Pancreas (tissue), 10 donors: ENCODE data around the gene FSTL4. TPM values are rescaled to one million over a fixed set of nuclear protein-coding genes. Genes with fewer than 3 reads are reported as not detected.

ENCODE experiments used
- ATAC-seq, 4 donors: fragments of 200-7000 bp; cut with Tn5 transposase; one replicate each; pipeline versions ENCODE4 v1.8.0 to v1.9.1; 2020; ENCODE audit warnings: mild to moderate bottlenecking in 4 of 4, moderate library complexity in 4 of 4
- DNase-seq, 6 donors: peaks; one replicate each; pipeline ENCODE4 v3.0.0-alpha.2; 2020
- FAIRE-seq: peaks from 2 replicates; lab custom pipeline; 2012; peaks lifted over from hg19 to GRCh38; lab: Jason Lieb, UNC
- H3K27ac ChIP-seq, 4 donors: fragments of 200-600 bp; sonication (generic); 1 replicate in 3 of 4; 2 replicates in 1 of 4; pipeline versions ENCODE4 v1.5.0 to v1.8.0; 2020
- H3K27me3 ChIP-seq, 4 donors: fragments of 200-600 bp; one replicate each; pipeline ENCODE4 v1.8.0; 2021
- H3K36me3 ChIP-seq, 3 donors: fragments of 200-600 bp; sonication (generic) in 1 of 3; one replicate each; pipeline versions ENCODE4 v1.5.0 to v1.8.0; 2020 to 2021
- H3K4me1 ChIP-seq, 3 donors: fragments of 200-600 bp; one replicate each; pipeline ENCODE4 v1.8.0; 2021
- H3K4me3 ChIP-seq, 4 donors: fragments of 200-600 bp; sonication (generic) in 2 of 4; one replicate each; pipeline versions ENCODE4 v1.5.0 to v1.8.0; 2020 to 2021
- H3K9me3 ChIP-seq, 4 donors: fragments of 200-600 bp; one replicate each; pipeline ENCODE4 v1.8.0; 2021
- WGBS, 2 donors: extraction: QIAGEN DNeasy Blood & Tissue Kit; methylation state at CpG; one replicate each; pipeline ENCODE4 v1.1.7; 2013; 5-methylcytosine and 5-hydroxymethylcytosine counted together
- intact Hi-C, 3 donors: fragments of 100-400 bp; cut with DNase I; formaldehyde crosslinking; loops; one replicate each; pipeline versions ENCODE4 v1.11.1 to v1.14.2; 2022
- polyA plus RNA-seq, 2 donors: library from polyadenylated mRNA; stranded (reverse); fragments of 200-250 nt; gene quantifications; one replicate each; pipeline ENCODE4 v1.2.3, GENCODE V29; 2013
- total RNA-seq, 6 donors: library from RNA; stranded (reverse); fragmentation: NEBNext Ultra II Directional in 4 of 6; extraction: Animal tissue kit (Norgen Biotek cat#: 25700) in 4 of 6; gene quantifications; one replicate each; pipeline versions ENCODE4 v1.2.1 to v1.2.4, GENCODE V29; 2021 to 2023
- TF ChIP-seq, protein P1 (sequence below), 4 donors: fragments of 200-600 bp; sonication (generic) in 3 of 4; IDR thresholded peaks; one replicate each; pipeline versions ENCODE4 v1.5.0 to v1.8.0; 2021; ENCODE audit warnings: antibody characterized with exemption in 4 of 4
- donor health status: healthy with polysubstance abuse.
- donor health status: DM: no; HTN: no; CAD: no; lungs with moderate emphysema.
- donor health status: DM: no; HTN: no; CAD: no.
- donor health status: control.
- donor health status: control.
- donor health status: Bipolar disorder and iron deficiency.
- donor health status: DM: yes; HTN: yes; CAD: no.
- donor health status: DM: no; HTN: no; CAD: no.
- donor health status: DM: no; HTN: no; CAD: no.
- donor health status: DM: yes; HTN: yes; CAD: no.

Gene FSTL4
- total and polyA plus RNA-seq, 8 donors, result 0.68 to 2.4 (median 1.4) TPM

DNA sequence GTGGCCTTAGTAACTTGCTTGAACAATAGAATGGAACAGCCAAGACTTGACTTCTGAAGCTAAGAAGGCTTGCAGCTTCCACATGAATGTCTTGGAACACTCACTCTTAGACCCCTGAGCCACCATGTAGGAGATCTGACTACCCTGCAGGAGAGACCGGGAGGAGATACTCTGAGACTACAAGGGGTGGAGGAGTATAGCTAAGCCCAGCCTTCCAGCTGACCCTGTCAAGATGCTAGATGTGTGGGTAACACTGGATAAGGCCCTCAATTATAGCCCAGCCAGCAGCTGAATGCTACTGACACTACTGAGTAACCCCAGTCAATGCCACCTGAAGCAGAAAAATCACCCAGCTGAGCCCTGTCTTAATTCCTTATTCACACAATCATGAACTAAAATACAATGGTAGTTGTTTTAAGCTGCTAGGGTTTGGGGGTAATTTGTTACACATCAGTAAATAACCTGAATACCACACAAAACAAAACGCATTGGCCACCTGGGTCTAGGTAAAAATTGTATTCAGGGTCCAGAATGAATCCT, 180.9 kb downstream of the FSTL4 start:
- H3K36me3 ChIP-seq, result no peaks in the 10 kb centered on the region
- no peak overlapping the region for H3K4me3 ChIP-seq
- no peaks in the 10 kb centered on the region for H3K4me1 ChIP-seq
- intact Hi-C loops, result no loop called here
- TF ChIP-seq, protein P1, sequence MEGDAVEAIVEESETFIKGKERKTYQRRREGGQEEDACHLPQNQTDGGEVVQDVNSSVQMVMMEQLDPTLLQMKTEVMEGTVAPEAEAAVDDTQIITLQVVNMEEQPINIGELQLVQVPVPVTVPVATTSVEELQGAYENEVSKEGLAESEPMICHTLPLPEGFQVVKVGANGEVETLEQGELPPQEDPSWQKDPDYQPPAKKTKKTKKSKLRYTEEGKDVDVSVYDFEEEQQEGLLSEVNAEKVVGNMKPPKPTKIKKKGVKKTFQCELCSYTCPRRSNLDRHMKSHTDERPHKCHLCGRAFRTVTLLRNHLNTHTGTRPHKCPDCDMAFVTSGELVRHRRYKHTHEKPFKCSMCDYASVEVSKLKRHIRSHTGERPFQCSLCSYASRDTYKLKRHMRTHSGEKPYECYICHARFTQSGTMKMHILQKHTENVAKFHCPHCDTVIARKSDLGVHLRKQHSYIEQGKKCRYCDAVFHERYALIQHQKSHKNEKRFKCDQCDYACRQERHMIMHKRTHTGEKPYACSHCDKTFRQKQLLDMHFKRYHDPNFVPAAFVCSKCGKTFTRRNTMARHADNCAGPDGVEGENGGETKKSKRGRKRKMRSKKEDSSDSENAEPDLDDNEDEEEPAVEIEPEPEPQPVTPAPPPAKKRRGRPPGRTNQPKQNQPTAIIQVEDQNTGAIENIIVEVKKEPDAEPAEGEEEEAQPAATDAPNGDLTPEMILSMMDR (IDR thresholded peaks at IDR 0.05), result no peak
- FAIRE-seq (no peak), ATAC-seq (no peak), DNase-seq (no peak)
- H3K27ac ChIP-seq, result no peak overlapping the region
- no peaks in the 10 kb centered on the region for H3K27me3 ChIP-seq
- 88 to 89% methylated on average over 2 of the region's 2 CpGs for WGBS, 2 donors
- no peaks in the 10 kb centered on the region for H3K9me3 ChIP-seq

DNA sequence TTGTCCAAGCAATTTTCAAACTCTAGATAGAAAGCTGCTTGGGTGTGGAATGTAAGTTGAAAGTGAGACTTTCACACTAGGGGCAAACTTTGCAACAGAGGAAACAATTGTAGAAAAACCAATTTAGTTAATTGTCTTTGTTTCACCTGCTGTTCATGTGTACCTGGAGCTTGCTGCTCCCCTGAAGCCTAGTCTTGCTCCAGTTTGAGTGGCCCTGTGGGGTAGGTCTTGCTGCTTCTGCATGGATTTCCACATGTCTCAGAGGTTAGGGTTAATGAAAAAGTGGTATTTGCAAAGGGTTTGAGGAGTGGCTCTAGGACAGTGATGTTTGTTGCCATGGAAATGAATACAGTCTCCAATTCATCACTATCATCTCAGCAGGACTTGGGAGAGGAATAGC, 182.2 kb downstream of the FSTL4 start:
- FAIRE-seq, result no peak
- no peak for ATAC-seq
- H3K27ac ChIP-seq, result no peak overlapping the region
- TF ChIP-seq, protein P1 (IDR thresholded peaks at IDR 0.05), result no peak
- H3K9me3 ChIP-seq, result no peaks in the 10 kb centered on the region
- H3K4me1 ChIP-seq, result no peaks in the 10 kb centered on the region
- no peaks in the 10 kb centered on the region for H3K36me3 ChIP-seq
- no peak overlapping the region for H3K4me3 ChIP-seq
- no peaks in the 10 kb centered on the region for H3K27me3 ChIP-seq
- intact Hi-C loops, result no loop called here
- DNase-seq, result no peak

DNA sequence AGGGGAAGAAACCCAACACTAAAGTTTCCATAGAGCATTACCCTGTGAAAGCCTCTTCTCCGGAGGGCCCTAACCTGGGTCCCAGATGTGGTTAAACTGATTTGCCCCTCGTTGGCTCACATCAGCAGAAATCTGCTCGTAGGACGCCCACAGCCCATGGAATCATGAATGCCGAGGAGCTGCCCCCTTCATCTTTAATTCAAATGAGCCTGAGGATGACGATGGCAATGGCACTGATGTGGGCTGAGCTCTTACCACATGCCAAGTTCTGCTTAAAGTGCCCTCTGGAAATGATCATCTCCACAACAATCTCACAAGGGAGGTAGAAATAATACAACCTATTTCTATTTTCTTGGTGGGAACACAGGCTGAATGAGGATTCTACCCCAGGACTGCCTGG, 183.3 kb downstream of the FSTL4 start:
- H3K36me3 ChIP-seq, result no peaks in the 10 kb centered on the region
- intact Hi-C loops, result loop anchor here in 2 of 3 donors (10.0 kb wide), 4 partner anchors 176 to 516 kb away; partner anchors contain the start of gene FSTL4 (in 1 of the 2)

DNA sequence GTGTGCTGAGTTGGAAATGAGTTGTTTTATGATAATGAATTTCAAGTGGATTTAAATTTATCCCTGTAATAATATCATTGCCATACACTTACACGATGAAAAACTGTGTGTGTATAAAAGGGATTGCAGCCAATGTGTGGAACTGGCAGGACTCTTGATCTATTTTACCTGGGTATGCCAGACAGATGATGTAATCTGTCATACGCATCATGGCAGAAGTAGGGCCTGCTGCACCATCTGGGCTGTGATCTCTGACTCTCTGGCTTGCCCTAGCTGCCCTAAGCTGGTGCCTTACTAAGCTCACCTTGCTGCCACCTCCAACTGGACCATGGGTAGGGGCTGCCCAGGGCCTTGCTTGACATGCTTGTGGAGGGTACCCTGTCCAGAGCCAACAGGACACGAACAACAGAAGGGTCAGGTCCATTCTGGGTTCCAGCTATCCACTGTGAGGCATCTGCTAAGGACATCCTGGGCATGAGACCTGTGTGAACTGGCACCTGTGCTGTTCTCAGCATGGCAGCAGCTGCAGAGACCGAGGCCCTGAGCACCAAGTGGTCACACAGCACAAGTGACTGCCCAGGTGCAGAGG, 184.2 kb downstream of the FSTL4 start:
- DNase-seq, result no peak
- TF ChIP-seq, protein P1 (IDR thresholded peaks at IDR 0.05), result no peak
- H3K27me3 ChIP-seq, result no peaks in the 10 kb centered on the region
- H3K27ac ChIP-seq, result no peak overlapping the region
- ATAC-seq, result no peak
- intact Hi-C loops, result loop anchor here in 2 of 3 donors (10.0 kb wide), 4 partner anchors 177 to 517 kb away; partner anchors contain the start of gene FSTL4 (in 1 of the 2)
- no peaks in the 10 kb centered on the region for H3K36me3 ChIP-seq
- no peaks in the 10 kb centered on the region for H3K4me1 ChIP-seq
- WGBS, 2 donors, result 63 to 75% methylated on average over 4 of the region's 4 CpGs
- no peaks in the 10 kb centered on the region for H3K9me3 ChIP-seq
- FAIRE-seq, result no peak
- no peak overlapping the region for H3K4me3 ChIP-seq

More for the DNA sequence above, 183.3 kb downstream of the FSTL4 start:
- ATAC-seq (no peak), DNase-seq (no peak), FAIRE-seq (no peak)
- TF ChIP-seq, protein P1 (IDR thresholded peaks at IDR 0.05), result no peak
- Histone ChIP-seq H3K4me3 (no peak overlapping the region), H3K27ac (no peak overlapping the region), H3K27me3 (no peaks in the 10 kb centered on the region), H3K4me1 (no peaks in the 10 kb centered on the region), H3K9me3 (no peaks in the 10 kb centered on the region)
- WGBS, 2 donors, result 74 to 81% methylated on average over 6 of the region's 6 CpGs
